ENCODE results near the gene NPPB. TPM values are rescaled to one million over a fixed set of nuclear protein-coding genes. Genes with fewer than 3 reads are reported as not detected.

The NPPB gene
- total RNA-seq, 1 experiment from 2014 or later, result 0.35 TPM

DNA sequence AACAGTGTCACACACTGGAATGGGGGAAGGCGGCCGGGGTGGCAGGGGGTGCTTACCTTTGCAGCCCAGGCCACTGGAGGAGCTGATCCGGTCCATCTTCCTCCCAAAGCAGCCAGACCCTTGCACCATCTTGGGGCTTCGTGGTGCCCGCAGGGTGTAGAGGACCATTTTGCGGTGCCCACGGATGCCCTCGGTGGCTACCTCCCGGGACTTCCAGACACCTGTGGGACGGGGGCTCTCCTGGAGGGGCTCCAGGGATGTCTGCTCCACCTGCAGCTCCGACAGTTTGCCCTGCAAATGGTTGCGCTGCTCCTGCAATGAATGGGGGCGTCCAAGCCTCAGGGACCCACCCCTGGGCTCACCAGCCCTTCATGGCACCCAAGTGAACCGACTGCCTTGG lies 587 bp downstream of the NPPB start:
- Mint-ChIP-seq H3K36me3 (ENCODE audit: insufficient read depth in 1 of 3, low read depth in 3 of 3) (no peaks in the 10 kb centered on the region), H3K4me3 (no peak overlapping the region; a peak in 1 of 5 replicates), H3K27me3 (ENCODE audit: low read depth) (peaks cover 72% of the 10 kb centered on the region), H3K4me1 (peaks cover 6 to 15% of the 10 kb centered on the region in 2 experiments; a peak in 3 of 4 replicates), H3K27ac (no peak overlapping the region), H3K9me3 (no peaks in the 10 kb centered on the region)
- Histone ChIP-seq H3K9ac (ENCODE audit: extremely low read depth, insufficient read length, low read length) (no peak overlapping the region), H4K5ac (ENCODE audit: insufficient read length, low read depth, low read length) (no peak overlapping the region), H3K27me3 (ENCODE audit: insufficient read depth, low read length) (no peaks in the 10 kb centered on the region; the same call in 1 of the 2 replicates), H3K4me1 (ENCODE audit: insufficient read depth, low read length) (no peaks in the 10 kb centered on the region), H4K91ac (ENCODE audit: insufficient read length, low read depth, low read length) (no peak overlapping the region), H3K18ac (ENCODE audit: insufficient read length, low read depth, low read length) (no peak overlapping the region), H4K8ac (replicated peaks; ENCODE audit: insufficient read length, low read depth, low read length) (no peak overlapping the region), H3K4me2 (ENCODE audit: insufficient read depth, insufficient read length, low read length) (no peak overlapping the region), H3K9me3 (ENCODE audit: control insufficient read depth, low read depth, low read length) (no peaks in the 10 kb centered on the region), H2BK12ac (ENCODE audit: insufficient read length, low read depth, low read length) (no peak overlapping the region), H2BK5ac (ENCODE audit: insufficient read length, low read length) (no peak overlapping the region), H3K14ac (ENCODE audit: insufficient read depth, low read length) (no peak overlapping the region), H2BK120ac (ENCODE audit: low read depth, low read length, poor library complexity, severe bottlenecking) (no peak overlapping the region), H2BK15ac (ENCODE audit: low read depth, low read length) (no peak overlapping the region), H3K79me1 (ENCODE audit: insufficient read depth, low read depth, low read length, poor library complexity, severe bottlenecking) (no peaks in the 10 kb centered on the region), H2BK20ac (ENCODE audit: low read depth, low read length, poor library complexity, severe bottlenecking) (no peak overlapping the region), H2AK5ac (ENCODE audit: insufficient read length, low read length) (no peak overlapping the region), H3K56ac (ENCODE audit: insufficient read length, low read depth, low read length) (no peak overlapping the region), H3K23ac (ENCODE audit: insufficient read length, low read depth, low read length) (no peak overlapping the region), H2AFZ (ENCODE audit: low read length) (no peak overlapping the region), H3K4ac (ENCODE audit: low read depth, low read length) (no peak overlapping the region), H3K79me2 (ENCODE audit: insufficient read depth, low read length) (no peaks in the 10 kb centered on the region), H3K27ac (ENCODE audit: insufficient read length, low read depth, low read length) (no peak overlapping the region), H4K20me1 (ENCODE audit: control insufficient read depth, insufficient read depth, insufficient read length) (no peaks in the 10 kb centered on the region), H3T11ph (ENCODE audit: low read length) (no peak overlapping the region), H3K23me2 (ENCODE audit: insufficient read length, low read depth, low read length, poor library complexity, severe bottlenecking) (no peaks in the 10 kb centered on the region)
- no peak for DNase-seq
- no CpG with 5 or more reads among the region's 14 CpGs for WGBS (ENCODE audit: extremely low coverage, insufficient read length, low lambda C conversion rate)
- TF ChIP-seq, protein P1, sequence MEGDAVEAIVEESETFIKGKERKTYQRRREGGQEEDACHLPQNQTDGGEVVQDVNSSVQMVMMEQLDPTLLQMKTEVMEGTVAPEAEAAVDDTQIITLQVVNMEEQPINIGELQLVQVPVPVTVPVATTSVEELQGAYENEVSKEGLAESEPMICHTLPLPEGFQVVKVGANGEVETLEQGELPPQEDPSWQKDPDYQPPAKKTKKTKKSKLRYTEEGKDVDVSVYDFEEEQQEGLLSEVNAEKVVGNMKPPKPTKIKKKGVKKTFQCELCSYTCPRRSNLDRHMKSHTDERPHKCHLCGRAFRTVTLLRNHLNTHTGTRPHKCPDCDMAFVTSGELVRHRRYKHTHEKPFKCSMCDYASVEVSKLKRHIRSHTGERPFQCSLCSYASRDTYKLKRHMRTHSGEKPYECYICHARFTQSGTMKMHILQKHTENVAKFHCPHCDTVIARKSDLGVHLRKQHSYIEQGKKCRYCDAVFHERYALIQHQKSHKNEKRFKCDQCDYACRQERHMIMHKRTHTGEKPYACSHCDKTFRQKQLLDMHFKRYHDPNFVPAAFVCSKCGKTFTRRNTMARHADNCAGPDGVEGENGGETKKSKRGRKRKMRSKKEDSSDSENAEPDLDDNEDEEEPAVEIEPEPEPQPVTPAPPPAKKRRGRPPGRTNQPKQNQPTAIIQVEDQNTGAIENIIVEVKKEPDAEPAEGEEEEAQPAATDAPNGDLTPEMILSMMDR (conservative IDR thresholded peaks at IDR 0.05), result no peak
